ENCODE data around the gene USH1C.

USH1C gene

DNA sequence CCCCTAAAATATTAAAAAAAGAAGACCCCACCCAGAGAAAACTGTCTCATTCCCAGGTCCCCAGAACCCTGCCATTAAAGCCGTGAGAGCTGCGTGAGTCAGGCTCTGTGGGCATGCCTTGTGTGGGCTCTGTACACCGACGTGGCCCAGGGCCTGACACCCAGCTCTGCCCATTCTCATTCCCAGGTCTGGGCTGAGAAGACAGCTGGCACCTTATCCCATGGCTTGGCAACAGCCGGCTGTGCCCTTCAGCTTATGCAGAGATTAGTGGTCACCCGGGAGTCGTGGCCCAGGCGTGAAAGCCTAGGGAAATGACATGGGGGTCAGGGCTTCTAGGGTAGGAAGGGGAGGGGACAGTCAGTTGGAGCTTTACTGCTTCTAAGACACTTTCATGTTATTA, 34.7 kb upstream of the USH1C start:
- Histone ChIP-seq H3K9ac (ENCODE audit: low read depth, low read length) (no peak overlapping the region), H3K27me3 (ENCODE audit: insufficient read depth, low read length) (no peaks in the 10 kb centered on the region; the same call in 1 of the 2 replicates), H3K4me1 (ENCODE audit: insufficient read depth, low read length) (peaks cover 4% of the 10 kb centered on the region; the same call in 1 of the 2 replicates), H3K36me3 (ENCODE audit: insufficient read depth, low read depth, low read length) (no peaks in the 10 kb centered on the region), H3K27ac (ENCODE audit: low read length) (no peak overlapping the region), H3K9me3 (ENCODE audit: insufficient read depth, low read depth, low read length) (no peaks in the 10 kb centered on the region), H3K4me3 (ENCODE audit: low read length) (no peak overlapping the region)

DNA sequence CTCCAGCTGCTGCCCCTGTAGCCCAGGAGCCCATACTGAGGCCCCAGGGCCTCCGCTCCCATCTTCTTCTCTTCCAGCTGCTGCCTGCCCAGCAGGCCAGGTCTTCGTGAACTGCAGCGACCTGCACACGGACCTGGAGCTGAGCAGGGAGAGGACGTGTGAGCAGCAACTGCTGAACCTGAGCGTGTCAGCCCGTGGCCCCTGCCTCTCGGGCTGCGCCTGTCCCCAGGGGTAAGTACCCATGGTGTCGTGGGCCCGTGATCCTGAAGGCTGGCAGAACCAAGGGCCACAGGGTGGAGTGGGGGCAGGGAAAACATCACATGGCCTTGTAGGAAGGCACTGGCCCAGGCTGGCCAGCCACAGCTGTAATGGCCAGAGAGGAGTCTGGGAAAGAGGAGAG, 34.1 kb upstream of the USH1C start:
- Histone ChIP-seq H3K4me1 (ENCODE audit: insufficient read depth, low read length) (peaks cover 4% of the 10 kb centered on the region; the same call in 1 of the 2 replicates), H3K4me3 (ENCODE audit: low read length) (no peak overlapping the region), H3K9me3 (ENCODE audit: insufficient read depth, low read depth, low read length) (no peaks in the 10 kb centered on the region), H3K9ac (ENCODE audit: low read depth, low read length) (no peak overlapping the region), H3K27ac (ENCODE audit: low read length) (no peak overlapping the region), H3K36me3 (ENCODE audit: insufficient read depth, low read depth, low read length) (no peaks in the 10 kb centered on the region), H3K27me3 (ENCODE audit: insufficient read depth, low read length) (no peaks in the 10 kb centered on the region; the same call in 1 of the 2 replicates)

DNA sequence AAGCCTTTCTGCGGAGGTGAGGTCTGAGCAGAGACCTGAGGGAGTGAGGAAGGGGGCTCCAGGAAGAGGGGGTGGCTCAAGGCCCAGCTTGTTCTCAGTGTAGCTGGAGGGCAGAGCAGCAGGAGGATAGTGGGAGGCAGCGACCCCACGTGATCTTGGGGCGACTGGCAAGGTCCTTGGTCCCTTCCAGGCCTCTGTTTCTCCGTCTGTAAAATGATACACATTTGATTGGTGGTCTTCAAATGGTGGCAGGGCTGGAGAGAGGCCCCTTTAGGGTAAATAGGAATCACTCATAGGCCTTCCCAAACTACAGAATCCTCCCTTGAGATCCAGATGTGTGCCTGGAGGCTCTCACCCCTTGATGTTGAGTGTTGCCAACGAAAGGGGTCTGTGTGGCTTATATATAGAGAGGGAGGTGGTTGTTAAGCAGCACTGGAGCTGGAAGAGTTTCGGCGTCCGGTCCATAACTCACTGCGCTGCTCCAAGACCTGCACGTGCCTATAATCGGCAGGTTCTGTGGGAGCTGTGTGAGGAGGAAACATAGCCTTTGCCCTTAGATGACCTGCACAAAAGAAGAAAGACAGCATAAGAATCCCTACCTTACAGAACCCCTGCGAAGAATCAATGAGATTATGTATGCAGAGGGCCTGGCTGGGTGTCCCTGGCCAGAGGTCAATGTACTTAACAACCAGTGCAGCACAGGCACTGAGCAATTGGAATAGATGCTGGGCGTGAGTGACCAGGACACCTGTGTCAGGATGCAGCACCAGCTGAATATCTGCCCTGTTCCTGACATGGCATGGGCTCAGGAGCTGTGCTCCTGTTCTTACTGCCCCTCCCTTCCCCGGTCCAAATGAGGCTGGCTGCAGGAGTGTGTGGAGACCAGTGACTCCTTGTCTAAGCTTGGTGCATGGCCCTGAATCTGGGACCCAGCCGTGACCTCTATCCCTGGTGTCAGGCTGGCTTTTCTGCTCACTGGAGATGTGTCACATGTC, 31.5 kb upstream of the USH1C start:
- Histone ChIP-seq H3K4me3 (ENCODE audit: low read length) (no peak overlapping the region), H3K9ac (ENCODE audit: low read depth, low read length) (no peak overlapping the region), H3K4me1 (ENCODE audit: insufficient read depth, low read length) (peaks cover 4% of the 10 kb centered on the region; the same call in 1 of the 2 replicates), H3K27me3 (ENCODE audit: insufficient read depth, low read length) (no peaks in the 10 kb centered on the region; the same call in 1 of the 2 replicates), H3K36me3 (ENCODE audit: insufficient read depth, low read depth, low read length) (no peaks in the 10 kb centered on the region), H3K9me3 (ENCODE audit: insufficient read depth, low read depth, low read length) (no peaks in the 10 kb centered on the region), H3K27ac (ENCODE audit: low read length) (no peak overlapping the region)

DNA sequence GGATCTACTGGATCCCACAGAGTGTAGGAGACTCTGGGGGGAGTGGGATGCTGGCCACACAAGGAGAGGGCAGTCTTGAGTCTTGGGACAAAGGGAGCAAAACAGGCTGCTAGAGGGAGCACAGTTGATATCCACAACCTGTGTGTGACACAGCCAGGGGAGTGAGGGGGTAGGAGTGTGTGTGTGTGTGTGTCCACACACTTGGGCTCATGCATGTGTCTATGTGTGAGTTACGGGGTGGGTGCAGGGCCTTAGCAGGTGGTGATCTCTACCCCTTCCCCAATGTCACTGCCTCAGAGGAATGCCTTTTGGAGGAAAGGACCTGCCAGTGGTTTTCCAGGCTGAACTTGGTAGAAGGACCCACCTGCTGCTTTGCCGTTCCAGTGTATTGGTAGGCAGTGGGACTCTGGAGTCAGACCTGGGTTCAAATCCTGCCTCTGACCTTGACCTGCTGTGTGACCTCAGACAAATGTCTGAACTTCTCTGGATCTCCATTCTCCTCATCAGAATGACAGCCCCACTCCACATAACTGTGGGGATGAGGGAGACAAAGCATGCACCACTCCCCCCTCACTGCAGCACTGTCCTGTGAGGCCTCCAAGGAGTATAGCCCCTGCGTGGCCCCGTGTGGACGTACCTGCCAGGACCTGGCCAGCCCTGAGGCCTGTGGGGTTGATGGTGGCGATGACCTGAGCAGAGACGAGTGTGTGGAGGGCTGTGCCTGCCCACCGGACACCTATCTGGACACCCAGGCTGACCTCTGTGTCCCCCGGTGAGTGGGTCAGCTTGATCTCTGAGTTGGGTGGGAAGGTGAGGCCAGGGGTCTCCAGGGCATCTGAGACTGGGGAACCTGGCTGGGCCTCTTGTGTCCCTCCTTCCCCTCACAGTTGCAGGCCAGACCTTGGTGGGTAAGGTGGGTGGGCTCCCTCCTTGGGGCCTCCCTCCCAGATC, 30.2 kb upstream of the USH1C start:
- no peak overlapping the region for H3K27ac ChIP-seq (ENCODE audit: low read length)
- H3K27me3 ChIP-seq (ENCODE audit: insufficient read depth, low read length) = no peaks in the 10 kb centered on the region; the same call in 1 of the 2 replicates
- H3K9me3 ChIP-seq (ENCODE audit: insufficient read depth, low read depth, low read length) = no peaks in the 10 kb centered on the region
- no peaks in the 10 kb centered on the region for H3K36me3 ChIP-seq (ENCODE audit: insufficient read depth, low read depth, low read length)
- no peak overlapping the region for H3K4me3 ChIP-seq (ENCODE audit: low read length)
- H3K9ac ChIP-seq (ENCODE audit: low read depth, low read length) = no peak overlapping the region
- no peaks in the 10 kb centered on the region for H3K4me1 ChIP-seq (ENCODE audit: insufficient read depth, low read length)

DNA sequence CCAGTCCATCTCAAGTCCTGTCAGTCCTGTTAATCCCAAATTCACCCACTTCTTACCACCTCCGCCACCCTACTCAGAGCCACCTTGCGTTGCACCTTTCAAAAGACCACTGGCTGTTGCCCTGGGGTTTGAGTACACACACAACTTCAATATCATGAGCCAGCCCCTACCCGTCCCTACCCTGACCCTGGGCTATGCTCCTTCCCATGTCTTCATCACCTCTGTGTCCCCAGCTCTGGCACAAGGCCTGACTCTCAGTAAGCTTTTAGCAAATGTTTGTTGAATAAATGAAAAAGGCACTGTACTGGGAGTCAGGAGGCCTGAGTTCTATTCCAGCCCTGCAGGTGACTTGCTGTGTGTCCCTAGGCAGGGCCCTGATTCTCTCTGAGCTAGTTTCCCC, 29.3 kb upstream of the USH1C start:
- Histone ChIP-seq H3K27ac (ENCODE audit: low read length) (no peak overlapping the region), H3K9me3 (ENCODE audit: insufficient read depth, low read depth, low read length) (no peaks in the 10 kb centered on the region), H3K4me1 (ENCODE audit: insufficient read depth, low read length) (no peaks in the 10 kb centered on the region), H3K27me3 (ENCODE audit: insufficient read depth, low read length) (no peaks in the 10 kb centered on the region; the same call in 1 of the 2 replicates), H3K36me3 (ENCODE audit: insufficient read depth, low read depth, low read length) (no peaks in the 10 kb centered on the region), H3K4me3 (ENCODE audit: low read length) (no peak overlapping the region), H3K9ac (ENCODE audit: low read depth, low read length) (no peak overlapping the region)

DNA sequence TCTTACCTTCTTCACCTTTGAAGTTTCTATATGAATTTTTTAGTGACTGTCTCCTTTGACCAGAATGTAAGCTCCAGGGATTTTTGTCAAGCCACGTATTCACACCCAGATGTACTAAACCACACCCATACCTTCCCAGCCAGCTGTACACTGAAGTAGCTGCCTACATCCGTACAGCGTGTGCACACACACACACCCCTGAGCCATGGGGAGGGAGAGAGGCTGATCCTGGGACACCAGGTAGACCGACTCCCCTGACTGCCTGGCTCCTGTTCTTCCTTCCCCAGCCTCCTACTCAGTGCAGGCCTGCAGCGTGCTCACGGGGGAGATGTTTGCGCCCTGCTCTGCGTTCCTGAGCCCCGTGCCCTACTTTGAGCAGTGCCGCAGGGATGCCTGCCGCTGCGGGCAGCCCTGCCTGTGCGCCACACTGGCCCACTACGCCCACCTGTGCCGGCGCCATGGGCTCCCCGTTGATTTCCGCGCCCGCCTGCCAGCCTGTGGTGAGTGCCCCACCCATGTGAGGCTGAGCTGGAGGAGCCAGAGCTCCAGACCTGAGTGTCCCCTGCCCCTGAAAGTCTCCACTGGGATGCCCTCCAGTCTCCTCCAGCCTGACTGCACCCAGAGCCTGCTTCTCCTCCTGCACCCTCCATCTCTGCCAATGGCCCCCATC, 28.7 kb upstream of the USH1C start:
- no peaks in the 10 kb centered on the region; the same call in 1 of the 2 replicates for H3K27me3 ChIP-seq (ENCODE audit: insufficient read depth, low read length)
- H3K36me3 ChIP-seq (ENCODE audit: insufficient read depth, low read depth, low read length) = no peaks in the 10 kb centered on the region
- H3K4me3 ChIP-seq (ENCODE audit: low read length) = no peak overlapping the region
- H3K9ac ChIP-seq (ENCODE audit: low read depth, low read length) = no peak overlapping the region
- H3K4me1 ChIP-seq (ENCODE audit: insufficient read depth, low read length) = no peaks in the 10 kb centered on the region
- no peak overlapping the region for H3K27ac ChIP-seq (ENCODE audit: low read length)
- no peaks in the 10 kb centered on the region for H3K9me3 ChIP-seq (ENCODE audit: insufficient read depth, low read depth, low read length)

DNA sequence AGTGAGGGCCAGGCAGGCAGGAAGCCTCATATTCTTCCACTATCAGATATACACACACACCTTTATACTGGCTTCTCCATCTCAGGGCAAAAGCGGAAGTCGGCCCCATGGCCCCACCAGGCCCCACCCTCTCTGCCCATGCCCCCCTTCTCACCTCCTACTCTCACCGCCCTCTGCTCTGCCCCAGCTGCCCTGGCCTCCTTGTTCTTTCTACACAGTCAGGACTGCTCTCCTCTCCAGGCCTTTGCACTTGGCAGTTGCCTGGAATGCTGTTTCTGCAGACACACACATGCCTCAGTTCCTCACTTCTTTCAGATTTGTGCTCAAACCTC, 28.1 kb upstream of the USH1C start:
- Histone ChIP-seq H3K27ac (ENCODE audit: low read length) (no peak overlapping the region), H3K4me3 (ENCODE audit: low read length) (no peak overlapping the region), H3K9ac (ENCODE audit: low read depth, low read length) (no peak overlapping the region), H3K36me3 (ENCODE audit: insufficient read depth, low read depth, low read length) (no peaks in the 10 kb centered on the region), H3K4me1 (ENCODE audit: insufficient read depth, low read length) (no peaks in the 10 kb centered on the region), H3K9me3 (ENCODE audit: insufficient read depth, low read depth, low read length) (no peaks in the 10 kb centered on the region), H3K27me3 (ENCODE audit: insufficient read depth, low read length) (no peaks in the 10 kb centered on the region; the same call in 1 of the 2 replicates)

DNA sequence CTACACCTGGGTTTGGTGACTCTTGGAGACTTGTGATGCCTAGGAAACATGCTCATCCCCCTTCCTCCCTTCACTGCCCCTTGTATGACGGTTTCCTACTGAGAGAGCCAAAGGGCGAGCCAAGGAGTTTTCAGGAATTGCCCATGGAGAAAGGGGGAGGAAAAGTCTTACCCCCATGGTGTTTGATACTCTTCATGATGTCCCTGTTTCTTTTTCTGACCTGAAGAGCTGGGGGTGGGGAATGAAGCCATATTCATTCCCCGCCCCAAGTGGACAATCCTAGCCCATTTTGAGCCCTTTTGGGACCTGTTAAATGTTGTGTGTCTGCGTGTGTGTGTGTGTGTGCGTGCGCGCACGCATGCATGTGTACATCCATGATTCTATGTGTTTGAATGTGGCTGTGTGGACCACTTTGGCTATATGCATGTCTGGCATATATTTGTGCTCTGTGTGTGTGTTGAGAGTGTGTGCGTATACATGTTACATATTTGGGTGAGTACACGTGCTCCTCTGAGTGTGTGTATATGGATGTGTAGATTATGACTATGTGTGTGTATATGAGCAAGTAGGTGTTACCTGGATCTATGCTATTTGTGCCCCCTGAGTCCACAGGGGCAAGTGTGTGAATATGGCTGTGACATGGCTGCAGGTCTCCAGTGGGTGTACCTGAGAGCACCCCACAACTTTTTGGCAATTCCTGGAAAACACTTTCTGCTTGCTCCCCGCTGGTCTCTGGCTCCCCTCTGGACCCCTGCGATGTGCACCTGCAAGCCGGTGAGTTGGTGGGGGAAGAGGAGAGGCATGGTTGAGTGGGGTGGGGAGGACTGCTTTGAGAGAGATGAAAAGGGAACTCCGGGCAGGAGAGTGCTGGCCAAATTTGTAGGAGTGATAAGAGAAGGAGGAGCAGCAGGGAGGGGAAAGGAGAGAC, 27.5 kb upstream of the USH1C start:
- Histone ChIP-seq H3K36me3 (ENCODE audit: insufficient read depth, low read depth, low read length) (no peaks in the 10 kb centered on the region), H3K27me3 (ENCODE audit: insufficient read depth, low read length) (no peaks in the 10 kb centered on the region; the same call in 1 of the 2 replicates), H3K9me3 (ENCODE audit: insufficient read depth, low read depth, low read length) (no peaks in the 10 kb centered on the region), H3K9ac (ENCODE audit: low read depth, low read length) (no peak overlapping the region), H3K4me3 (ENCODE audit: low read length) (no peak overlapping the region), H3K27ac (ENCODE audit: low read length) (no peak overlapping the region), H3K4me1 (ENCODE audit: insufficient read depth, low read length) (no peaks in the 10 kb centered on the region)

DNA sequence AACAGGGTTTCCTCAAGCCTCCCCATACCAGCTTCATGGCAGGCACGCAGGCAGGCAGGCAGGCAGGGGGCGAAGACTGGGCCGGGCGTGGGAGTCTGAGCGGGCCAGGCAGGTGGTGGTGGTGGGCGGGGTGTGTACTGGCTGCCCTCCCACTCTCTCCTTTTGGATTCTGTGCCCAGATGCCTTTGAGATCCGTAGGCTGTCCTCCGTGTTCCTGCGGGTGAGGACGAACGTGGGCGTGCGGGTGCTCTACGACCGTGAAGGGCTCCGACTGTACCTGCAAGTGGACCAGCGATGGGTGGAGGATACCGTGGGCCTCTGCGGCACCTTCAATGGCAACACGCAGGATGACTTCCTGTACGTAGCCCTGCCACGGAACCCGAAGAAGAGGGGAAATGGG, 25.8 kb upstream of the USH1C start:
- Histone ChIP-seq H3K9ac (ENCODE audit: low read depth, low read length) (no peak overlapping the region), H3K4me1 (ENCODE audit: insufficient read depth, low read length) (no peaks in the 10 kb centered on the region), H3K27me3 (ENCODE audit: insufficient read depth, low read length) (no peaks in the 10 kb centered on the region; the same call in 1 of the 2 replicates), H3K36me3 (ENCODE audit: insufficient read depth, low read depth, low read length) (no peaks in the 10 kb centered on the region), H3K27ac (ENCODE audit: low read length) (no peak overlapping the region), H3K4me3 (ENCODE audit: low read length) (no peak overlapping the region), H3K9me3 (ENCODE audit: insufficient read depth, low read depth, low read length) (no peaks in the 10 kb centered on the region)

DNA sequence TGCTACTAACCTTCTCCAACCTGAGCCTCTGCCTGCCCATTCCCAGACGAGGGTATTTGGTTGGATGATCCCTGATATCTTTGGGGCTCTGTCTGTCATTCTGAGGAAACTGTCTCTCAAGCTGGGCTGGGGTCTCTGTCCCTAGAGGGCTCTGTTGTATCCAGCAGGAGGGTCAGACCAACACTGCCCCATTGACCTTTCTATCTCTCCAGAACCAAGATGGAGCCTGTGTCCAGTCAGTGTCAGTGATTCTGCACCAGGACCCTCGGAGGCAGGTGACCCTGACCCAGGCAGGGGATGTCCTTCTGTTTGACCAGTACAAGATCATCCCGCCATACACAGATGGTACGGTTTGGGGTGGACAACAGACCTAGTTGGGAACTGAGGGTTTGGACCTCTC, 24.7 kb upstream of the USH1C start:
- Histone ChIP-seq H3K9ac (ENCODE audit: low read depth, low read length) (no peak overlapping the region), H3K27ac (ENCODE audit: low read length) (no peak overlapping the region), H3K27me3 (ENCODE audit: insufficient read depth, low read length) (no peaks in the 10 kb centered on the region; the same call in 1 of the 2 replicates), H3K4me3 (ENCODE audit: low read length) (no peak overlapping the region), H3K4me1 (ENCODE audit: insufficient read depth, low read length) (no peaks in the 10 kb centered on the region), H3K36me3 (ENCODE audit: insufficient read depth, low read depth, low read length) (no peaks in the 10 kb centered on the region), H3K9me3 (ENCODE audit: insufficient read depth, low read depth, low read length) (no peaks in the 10 kb centered on the region)
